Measurements from ENCODE around the gene PXMP2.

The PXMP2 gene

GRCh38 chr12:132717011-132717410, 29.6 kb downstream of the PXMP2 start:
- peaks cover 15 to 18% of the 10 kb centered on the region in 2 donors for H3K4me1 Mint-ChIP-seq
- no peaks in the 10 kb centered on the region for H3K9me3 Mint-ChIP-seq
- no peak for ATAC-seq (replicated peaks)
- no peaks in the 10 kb centered on the region for H3K27me3 Mint-ChIP-seq
- no peak overlapping the region for H3K4me3 Mint-ChIP-seq
- H3K27ac Mint-ChIP-seq, result no peak overlapping the region
- no peak for DNase-seq
- H3K36me3 Mint-ChIP-seq, result peaks cover 39 to 50% of the 10 kb centered on the region in 2 donors

- Mint-ChIP-seq H3K27ac (peak overlapping the region; percentile 56), H3K4me1 (peaks cover 11 to 13% of the 10 kb centered on the region in 2 donors), H3K27me3 (no peaks in the 10 kb centered on the region), H3K4me3 (peak overlapping the region in 1 of 2 donors; percentile 5), H3K9me3 (no peaks in the 10 kb centered on the region), H3K36me3 (peaks cover 40 to 50% of the 10 kb centered on the region in 2 donors)
- no peak for DNase-seq
- no peak for ATAC-seq (replicated peaks)
Measured at GRCh38 chr12:132717531-132718387, 30.4 kb downstream of the PXMP2 start.

GRCh38 chr12:132718644-132719043, 31.3 kb downstream of the PXMP2 start:
- Mint-ChIP-seq H3K4me1 (peaks cover 5 to 8% of the 10 kb centered on the region in 2 donors), H3K27ac (peak overlapping the region; percentile 84), H3K36me3 (peaks cover 44 to 52% of the 10 kb centered on the region in 2 donors), H3K4me3 (no peak overlapping the region), H3K27me3 (no peaks in the 10 kb centered on the region), H3K9me3 (no peaks in the 10 kb centered on the region)
- DNase-seq (no peak), ATAC-seq (replicated peaks) (no peak)

GRCh38 chr12:132719141-132719953, 32.0 kb downstream of the PXMP2 start:
- Mint-ChIP-seq H3K4me1 (peaks cover 3 to 8% of the 10 kb centered on the region in 2 donors), H3K27me3 (no peaks in the 10 kb centered on the region), H3K9me3 (no peaks in the 10 kb centered on the region), H3K4me3 (no peak overlapping the region), H3K36me3 (peaks cover 46 to 56% of the 10 kb centered on the region in 2 donors), H3K27ac (peak overlapping the region; percentile 84)
- no peak for DNase-seq
- ATAC-seq (replicated peaks), result no peak

- H3K27me3 Mint-ChIP-seq, result no peaks in the 10 kb centered on the region
- peaks cover 0 to 5% of the 10 kb centered on the region in 2 donors for H3K4me1 Mint-ChIP-seq
- no peak for DNase-seq
- H3K27ac Mint-ChIP-seq, result peak overlapping the region; percentile 42
- H3K9me3 Mint-ChIP-seq, result no peaks in the 10 kb centered on the region
- H3K36me3 Mint-ChIP-seq, result peaks cover 45 to 54% of the 10 kb centered on the region in 2 donors
- H3K4me3 Mint-ChIP-seq, result no peak overlapping the region
- ATAC-seq (replicated peaks), result no peak
Measured at GRCh38 chr12:132719954-132720324, 32.6 kb downstream of the PXMP2 start.

GRCh38 chr12:132720606-132721345, 33.4 kb downstream of the PXMP2 start:
- H3K27ac Mint-ChIP-seq, result peak overlapping the region; percentile 84
- DNase-seq (no peak), ATAC-seq (replicated peaks) (no peak)
- peaks cover 47 to 60% of the 10 kb centered on the region in 2 donors for H3K36me3 Mint-ChIP-seq
- no peaks in the 10 kb centered on the region for H3K27me3 Mint-ChIP-seq
- no peak overlapping the region for H3K4me3 Mint-ChIP-seq
- no peaks in the 10 kb centered on the region for H3K9me3 Mint-ChIP-seq
- H3K4me1 Mint-ChIP-seq, result peaks cover 0 to 5% of the 10 kb centered on the region in 2 donors

GRCh38 chr12:132723015-132723763, 35.8 kb downstream of the PXMP2 start:
- H3K27ac Mint-ChIP-seq, result peak overlapping the region; percentile 42

GRCh38 chr12:132723764-132724140, 36.4 kb downstream of the PXMP2 start:
- peak overlapping the region in 1 of 2 donors; percentile 8 for H3K4me3 Mint-ChIP-seq
- no peak for ATAC-seq (replicated peaks)
- DNase-seq, result no peak
- H3K36me3 Mint-ChIP-seq, result peaks cover 45 to 69% of the 10 kb centered on the region in 2 donors
- no peaks in the 10 kb centered on the region for H3K27me3 Mint-ChIP-seq
- H3K27ac Mint-ChIP-seq, result peak overlapping the region; percentile 42
- H3K9me3 Mint-ChIP-seq, result no peaks in the 10 kb centered on the region
- peaks cover 1 to 6% of the 10 kb centered on the region in 2 donors for H3K4me1 Mint-ChIP-seq

More at GRCh38 chr12:132723015-132723763, 35.8 kb downstream of the PXMP2 start:
- Mint-ChIP-seq H3K4me3 (peak overlapping the region in 1 of 2 donors; percentile 8), H3K36me3 (peaks cover 46 to 70% of the 10 kb centered on the region in 2 donors), H3K4me1 (peaks cover 0 to 5% of the 10 kb centered on the region in 2 donors), H3K9me3 (no peaks in the 10 kb centered on the region), H3K27me3 (no peaks in the 10 kb centered on the region)
- DNase-seq (no peak), ATAC-seq (replicated peaks) (no peak)

- no peak for DNase-seq
- Mint-ChIP-seq H3K27ac (peak overlapping the region; percentile 77), H3K4me1 (peaks cover 6% of the 10 kb centered on the region in 2 donors), H3K4me3 (no peak overlapping the region), H3K9me3 (no peaks in the 10 kb centered on the region), H3K27me3 (no peaks in the 10 kb centered on the region), H3K36me3 (peaks cover 46 to 67% of the 10 kb centered on the region in 2 donors)
- ATAC-seq (replicated peaks), result no peak
Measured at GRCh38 chr12:132724506-132725241, 37.3 kb downstream of the PXMP2 start.

- DNase-seq (no peak), ATAC-seq (replicated peaks) (no peak)
- Mint-ChIP-seq H3K27me3 (no peaks in the 10 kb centered on the region), H3K9me3 (no peaks in the 10 kb centered on the region), H3K4me1 (peaks cover 13 to 14% of the 10 kb centered on the region in 2 donors), H3K4me3 (no peak overlapping the region), H3K27ac (no peak overlapping the region), H3K36me3 (peaks cover 44 to 62% of the 10 kb centered on the region in 2 donors)
Measured at GRCh38 chr12:132726386-132726785, 39.0 kb downstream of the PXMP2 start.

- H3K27me3 Mint-ChIP-seq, result no peaks in the 10 kb centered on the region
- no peak overlapping the region for H3K27ac Mint-ChIP-seq
- no peak overlapping the region for H3K4me3 Mint-ChIP-seq
- H3K4me1 Mint-ChIP-seq, result peaks cover 13 to 14% of the 10 kb centered on the region in 2 donors
- H3K9me3 Mint-ChIP-seq, result no peaks in the 10 kb centered on the region
- DNase-seq (no peak), ATAC-seq (replicated peaks) (no peak)
- peaks cover 50 to 67% of the 10 kb centered on the region in 2 donors for H3K36me3 Mint-ChIP-seq
Measured at GRCh38 chr12:132727091-132727794, 39.9 kb downstream of the PXMP2 start.

GRCh38 chr12:132728502-132728901, 41.1 kb downstream of the PXMP2 start:
- H3K9me3 Mint-ChIP-seq, result no peaks in the 10 kb centered on the region
- H3K36me3 Mint-ChIP-seq, result peaks cover 57 to 74% of the 10 kb centered on the region in 2 donors
- H3K27me3 Mint-ChIP-seq, result no peaks in the 10 kb centered on the region
- no peak for DNase-seq
- peak overlapping the region; percentile 89 for H3K27ac Mint-ChIP-seq
- peaks cover 10 to 14% of the 10 kb centered on the region in 2 donors for H3K4me1 Mint-ChIP-seq
- no peak for ATAC-seq (replicated peaks)
- no peak overlapping the region for H3K4me3 Mint-ChIP-seq
